Measurements from ENCODE around the gene GLIS2.

DNA sequence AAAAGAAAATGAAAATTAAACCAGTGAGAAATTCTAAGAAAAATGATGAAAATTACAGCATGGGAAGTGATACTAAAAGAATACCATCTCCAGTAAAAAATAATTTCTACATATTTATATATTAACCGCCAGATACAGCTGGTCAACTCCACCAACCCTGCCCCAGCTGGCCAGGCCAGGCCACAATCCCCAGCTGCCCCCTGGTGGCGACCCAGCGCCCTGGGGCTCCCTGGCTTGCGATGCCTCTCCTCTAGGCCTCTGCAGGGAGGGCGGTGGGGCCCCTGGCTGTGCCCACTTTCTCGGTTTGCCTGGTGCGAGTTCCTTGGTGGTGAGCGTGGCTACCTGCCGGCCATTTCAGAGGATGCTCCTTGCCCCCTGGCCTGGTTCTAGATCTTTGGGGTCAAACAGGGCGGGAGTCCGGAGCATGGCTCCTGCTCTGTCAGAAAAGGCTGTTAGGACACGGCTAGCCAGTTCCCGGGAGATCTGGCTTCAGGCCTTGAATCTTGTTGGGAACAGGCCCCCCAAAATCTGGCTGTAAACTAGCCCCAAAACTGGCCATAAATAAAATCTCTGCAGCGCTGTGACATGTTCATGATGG, 14.5 kb downstream of the GLIS2 start:
- TF ChIP-seq, protein P1, sequence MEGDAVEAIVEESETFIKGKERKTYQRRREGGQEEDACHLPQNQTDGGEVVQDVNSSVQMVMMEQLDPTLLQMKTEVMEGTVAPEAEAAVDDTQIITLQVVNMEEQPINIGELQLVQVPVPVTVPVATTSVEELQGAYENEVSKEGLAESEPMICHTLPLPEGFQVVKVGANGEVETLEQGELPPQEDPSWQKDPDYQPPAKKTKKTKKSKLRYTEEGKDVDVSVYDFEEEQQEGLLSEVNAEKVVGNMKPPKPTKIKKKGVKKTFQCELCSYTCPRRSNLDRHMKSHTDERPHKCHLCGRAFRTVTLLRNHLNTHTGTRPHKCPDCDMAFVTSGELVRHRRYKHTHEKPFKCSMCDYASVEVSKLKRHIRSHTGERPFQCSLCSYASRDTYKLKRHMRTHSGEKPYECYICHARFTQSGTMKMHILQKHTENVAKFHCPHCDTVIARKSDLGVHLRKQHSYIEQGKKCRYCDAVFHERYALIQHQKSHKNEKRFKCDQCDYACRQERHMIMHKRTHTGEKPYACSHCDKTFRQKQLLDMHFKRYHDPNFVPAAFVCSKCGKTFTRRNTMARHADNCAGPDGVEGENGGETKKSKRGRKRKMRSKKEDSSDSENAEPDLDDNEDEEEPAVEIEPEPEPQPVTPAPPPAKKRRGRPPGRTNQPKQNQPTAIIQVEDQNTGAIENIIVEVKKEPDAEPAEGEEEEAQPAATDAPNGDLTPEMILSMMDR (IDR thresholded peaks at IDR 0.05 in 8 of 11, conservative IDR thresholded peaks at IDR 0.05 in 3 of 11), result peak; percentile 85 to 98 (median 95)
- TF ChIP-seq POLR2AphosphoS5 (IDR thresholded peaks at IDR 0.05), result peak; percentile 16 to 77 (median 58)
